ENCODE measurements around the gene GLRX3. TPM values are rescaled to one million over a fixed set of nuclear protein-coding genes. Genes with fewer than 3 reads are reported as not detected.

The GLRX3 gene
- total RNA-seq, 4 donors from 2014 or later, result 20.0 to 58.4 (median 45.0) TPM

GRCh38 chr10:130215931-130216231, 79.7 kb downstream of the GLRX3 start:
- Histone ChIP-seq H3K4me1 (no peaks in the 10 kb centered on the region), H3K36me3 (no peaks in the 10 kb centered on the region), H3K27me3 (no peaks in the 10 kb centered on the region), H3K4me3 (no peak overlapping the region), H3K27ac (no peak overlapping the region), H3K9me3 (no peaks in the 10 kb centered on the region)
- DNase-seq, result no peak
- intact Hi-C loops (cut with DNase I; ENCODE audit: low total_unique reads), result no loop called here
- TF ChIP-seq CTCF (IDR thresholded peaks at IDR 0.05) (no peak), POLR2A (IDR thresholded peaks at IDR 0.05) (no peak)

DNA sequence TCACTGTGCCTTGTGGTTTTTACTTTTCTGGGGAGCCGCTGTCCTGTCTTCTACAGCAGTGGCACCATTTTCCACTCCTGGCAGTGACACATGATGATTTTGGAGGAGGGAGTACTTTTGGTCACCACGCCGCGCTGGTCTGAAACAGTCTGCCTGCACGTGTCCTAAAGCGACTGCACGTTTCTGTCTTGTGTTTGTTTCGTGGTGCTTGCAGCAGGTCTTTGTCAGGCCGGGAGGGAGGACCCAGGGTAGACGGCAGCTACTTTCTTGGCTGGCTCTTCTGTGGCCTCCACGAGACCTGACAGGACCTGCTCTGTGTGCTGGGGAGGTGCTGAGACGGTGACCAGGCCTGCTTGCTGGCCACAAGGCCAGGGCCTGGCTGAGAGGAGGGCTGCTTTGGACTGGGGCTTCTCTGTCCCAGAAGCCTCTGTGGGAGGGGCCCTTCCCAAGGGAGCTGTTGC, 82.0 kb downstream of the GLRX3 start:
- intact Hi-C loops (cut with DNase I; ENCODE audit: low total_unique reads), result no loop called here
- H3K9me3 ChIP-seq, result no peaks in the 10 kb centered on the region
- DNase-seq, result no peak
- H3K4me3 ChIP-seq, result no peak overlapping the region
- H3K4me1 ChIP-seq, result no peaks in the 10 kb centered on the region
- no peaks in the 10 kb centered on the region for H3K36me3 ChIP-seq
- H3K27ac ChIP-seq, result no peak overlapping the region
- H3K27me3 ChIP-seq, result no peaks in the 10 kb centered on the region
- TF ChIP-seq POLR2A (IDR thresholded peaks at IDR 0.05) (no peak), CTCF (IDR thresholded peaks at IDR 0.05) (no peak)

GRCh38 chr10:130218936-130219335, 82.7 kb downstream of the GLRX3 start:
- TF ChIP-seq POLR2A (IDR thresholded peaks at IDR 0.05), result no peak
- no peak for TF ChIP-seq CTCF (IDR thresholded peaks at IDR 0.05)
- H3K9me3 ChIP-seq, result no peaks in the 10 kb centered on the region
- H3K36me3 ChIP-seq, result no peaks in the 10 kb centered on the region
- no peak overlapping the region for H3K4me3 ChIP-seq
- no peaks in the 10 kb centered on the region for H3K4me1 ChIP-seq
- intact Hi-C loops (cut with DNase I; ENCODE audit: low total_unique reads), result no loop called here
- H3K27me3 ChIP-seq, result no peaks in the 10 kb centered on the region
- DNase-seq, result no peak
- H3K27ac ChIP-seq, result no peak overlapping the region

DNA sequence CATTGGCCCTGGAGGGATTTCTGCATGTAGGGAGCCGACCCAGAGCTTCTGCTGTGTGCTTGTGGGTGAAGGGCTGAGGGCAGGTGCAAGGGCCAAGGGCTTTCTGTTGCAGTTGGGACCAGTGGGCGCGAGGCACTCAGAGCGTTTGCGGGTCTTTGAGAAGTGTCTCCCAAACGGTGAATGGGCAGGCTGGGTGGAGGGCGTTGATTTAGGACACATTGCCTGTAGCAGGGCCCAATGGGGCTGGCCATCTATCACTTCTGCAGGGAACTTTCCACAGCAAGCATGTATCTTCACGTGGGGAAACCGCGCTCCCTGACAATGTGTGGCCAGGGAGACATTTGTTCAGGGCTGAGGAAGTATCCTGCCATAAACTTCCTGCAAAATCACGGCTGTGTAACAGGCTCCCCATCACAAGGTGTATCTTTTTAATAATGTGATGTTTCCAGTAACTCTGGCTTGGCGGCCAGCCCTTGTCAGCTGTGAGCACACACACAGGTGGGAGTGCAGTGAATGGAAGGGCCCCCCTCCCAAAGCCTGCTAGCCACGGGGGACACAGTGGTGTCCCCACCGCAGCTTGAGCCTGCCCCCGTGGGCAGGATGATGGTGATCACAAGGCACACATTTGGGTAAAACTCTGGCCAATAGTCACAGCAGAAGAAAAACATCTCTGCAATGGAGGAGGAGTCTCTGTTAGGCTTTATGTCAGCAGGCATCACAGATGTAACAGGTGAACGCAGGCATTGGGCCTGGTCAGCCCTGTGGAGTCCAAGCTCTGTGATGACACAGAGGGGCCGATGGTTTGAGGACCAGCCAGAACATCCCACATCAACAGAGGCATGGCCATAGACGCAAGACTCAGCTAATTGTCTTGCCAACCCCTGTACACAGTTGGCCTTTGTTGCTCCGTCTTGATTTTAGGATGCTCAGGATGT, 84.3 kb downstream of the GLRX3 start:
- Histone ChIP-seq H3K4me3 (no peak overlapping the region), H3K9me3 (no peaks in the 10 kb centered on the region), H3K27ac (no peak overlapping the region), H3K27me3 (no peaks in the 10 kb centered on the region), H3K4me1 (no peaks in the 10 kb centered on the region), H3K36me3 (no peaks in the 10 kb centered on the region)
- intact Hi-C loops (cut with DNase I; ENCODE audit: low total_unique reads), result no loop called here
- no peak for DNase-seq
- no peak for TF ChIP-seq POLR2A (IDR thresholded peaks at IDR 0.05)
- TF ChIP-seq CTCF (IDR thresholded peaks at IDR 0.05), result no peak

Measured in uterus (tissue), 4 donors.